Measurements from ENCODE around the gene CYP2R1.
"Not testable (repeated sequence)": the region's sequence is repeated elsewhere in the genome, so short reads cannot be mapped to it uniquely, and the experiment has no call there.

CYP2R1 gene

GRCh38 chr11:14891143-14892035 is 642 bp downstream of the CYP2R1 start:
- TF ChIP-seq, protein P1, sequence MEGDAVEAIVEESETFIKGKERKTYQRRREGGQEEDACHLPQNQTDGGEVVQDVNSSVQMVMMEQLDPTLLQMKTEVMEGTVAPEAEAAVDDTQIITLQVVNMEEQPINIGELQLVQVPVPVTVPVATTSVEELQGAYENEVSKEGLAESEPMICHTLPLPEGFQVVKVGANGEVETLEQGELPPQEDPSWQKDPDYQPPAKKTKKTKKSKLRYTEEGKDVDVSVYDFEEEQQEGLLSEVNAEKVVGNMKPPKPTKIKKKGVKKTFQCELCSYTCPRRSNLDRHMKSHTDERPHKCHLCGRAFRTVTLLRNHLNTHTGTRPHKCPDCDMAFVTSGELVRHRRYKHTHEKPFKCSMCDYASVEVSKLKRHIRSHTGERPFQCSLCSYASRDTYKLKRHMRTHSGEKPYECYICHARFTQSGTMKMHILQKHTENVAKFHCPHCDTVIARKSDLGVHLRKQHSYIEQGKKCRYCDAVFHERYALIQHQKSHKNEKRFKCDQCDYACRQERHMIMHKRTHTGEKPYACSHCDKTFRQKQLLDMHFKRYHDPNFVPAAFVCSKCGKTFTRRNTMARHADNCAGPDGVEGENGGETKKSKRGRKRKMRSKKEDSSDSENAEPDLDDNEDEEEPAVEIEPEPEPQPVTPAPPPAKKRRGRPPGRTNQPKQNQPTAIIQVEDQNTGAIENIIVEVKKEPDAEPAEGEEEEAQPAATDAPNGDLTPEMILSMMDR (conservative IDR thresholded peaks at IDR 0.05; ENCODE audit: low read depth, low read length): no peak
- Histone ChIP-seq H3K9ac (peak overlapping the region; percentile 46; the same call in 1 of the 2 replicates), H3K4me1 (ENCODE audit: low read depth, poor library complexity, severe bottlenecking) (peaks cover 30% of the 10 kb centered on the region), H3K79me2 (ENCODE audit: insufficient read depth, low read depth) (no peaks in the 10 kb centered on the region), H3K36me3 (ENCODE audit: insufficient read depth) (no peaks in the 10 kb centered on the region), H3K27ac (peak overlapping the region; percentile 49), H3K27me3 (ENCODE audit: insufficient read depth, low read depth) (no peaks in the 10 kb centered on the region), H4K20me1 (ENCODE audit: insufficient read depth) (no peaks in the 10 kb centered on the region), H2AFZ (ENCODE audit: low read depth) (peak overlapping the region; percentile 77), H3K4me3 (IDR thresholded peaks at IDR 0.05; ENCODE audit: insufficient read depth, low read depth, low read length) (no peak overlapping the region), H3K4me2 (peak overlapping the region; percentile 64)

- H3K79me2 ChIP-seq (ENCODE audit: insufficient read depth, low read depth): no peaks in the 10 kb centered on the region
- H3K27ac ChIP-seq: no peak overlapping the region
- no peak overlapping the region for H3K4me3 ChIP-seq (IDR thresholded peaks at IDR 0.05; ENCODE audit: insufficient read depth, low read depth, low read length)
- H4K20me1 ChIP-seq (ENCODE audit: insufficient read depth): no peaks in the 10 kb centered on the region
- no peak overlapping the region for H3K4me2 ChIP-seq
- TF ChIP-seq, protein P1 (conservative IDR thresholded peaks at IDR 0.05; ENCODE audit: low read depth, low read length): no peak
- no peaks in the 10 kb centered on the region for H3K27me3 ChIP-seq (ENCODE audit: insufficient read depth, low read depth)
- H2AFZ ChIP-seq (ENCODE audit: low read depth): no peak overlapping the region
- H3K4me1 ChIP-seq (ENCODE audit: low read depth, poor library complexity, severe bottlenecking): peaks cover 12% of the 10 kb centered on the region
- H3K9ac ChIP-seq: no peak overlapping the region
- H3K36me3 ChIP-seq (ENCODE audit: insufficient read depth): no peaks in the 10 kb centered on the region
Measured at GRCh38 chr11:14886513-14886912, 5.5 kb downstream of the CYP2R1 start.

- H3K9ac ChIP-seq: no peak overlapping the region
- H3K27ac ChIP-seq: no peak overlapping the region
- H3K36me3 ChIP-seq (ENCODE audit: insufficient read depth): no peaks in the 10 kb centered on the region
- TF ChIP-seq, protein P1 (conservative IDR thresholded peaks at IDR 0.05; ENCODE audit: low read depth, low read length): no peak
- H3K79me2 ChIP-seq (ENCODE audit: insufficient read depth, low read depth): no peaks in the 10 kb centered on the region
- H3K27me3 ChIP-seq (ENCODE audit: insufficient read depth, low read depth): no peaks in the 10 kb centered on the region
- H2AFZ ChIP-seq (ENCODE audit: low read depth): no peak overlapping the region
- no peak overlapping the region for H3K4me2 ChIP-seq
- H3K4me1 ChIP-seq (ENCODE audit: low read depth, poor library complexity, severe bottlenecking): peaks cover 7% of the 10 kb centered on the region
- no peaks in the 10 kb centered on the region for H4K20me1 ChIP-seq (ENCODE audit: insufficient read depth)
- no peak overlapping the region for H3K4me3 ChIP-seq (IDR thresholded peaks at IDR 0.05; ENCODE audit: insufficient read depth, low read depth, low read length)
Measured at GRCh38 chr11:14884667-14885273, 7.3 kb downstream of the CYP2R1 start.

- H2AFZ ChIP-seq (ENCODE audit: low read depth); H3K27me3 ChIP-seq (ENCODE audit: insufficient read depth, low read depth); H3K4me1 ChIP-seq (ENCODE audit: low read depth, poor library complexity, severe bottlenecking); H3K36me3 ChIP-seq (ENCODE audit: insufficient read depth); H4K20me1 ChIP-seq (ENCODE audit: insufficient read depth); H3K27ac ChIP-seq; H3K4me3 ChIP-seq (IDR thresholded peaks at IDR 0.05; ENCODE audit: insufficient read depth, low read depth, low read length); H3K4me2 ChIP-seq; H3K79me2 ChIP-seq (ENCODE audit: insufficient read depth, low read depth); H3K9ac ChIP-seq: not testable (repeated sequence)
Measured at GRCh38 chr11:14883683-14884082, 8.3 kb downstream of the CYP2R1 start.

- TF ChIP-seq, protein P1 (conservative IDR thresholded peaks at IDR 0.05; ENCODE audit: low read depth, low read length): no peak
- Histone ChIP-seq H3K27me3 (ENCODE audit: insufficient read depth, low read depth) (no peaks in the 10 kb centered on the region), H2AFZ (ENCODE audit: low read depth) (no peak overlapping the region), H3K36me3 (ENCODE audit: insufficient read depth) (no peaks in the 10 kb centered on the region), H3K4me3 (IDR thresholded peaks at IDR 0.05; ENCODE audit: insufficient read depth, low read depth, low read length) (no peak overlapping the region), H3K4me1 (ENCODE audit: low read depth, poor library complexity, severe bottlenecking) (no peaks in the 10 kb centered on the region), H3K9ac (no peak overlapping the region), H3K79me2 (ENCODE audit: insufficient read depth, low read depth) (no peaks in the 10 kb centered on the region), H3K27ac (no peak overlapping the region), H4K20me1 (ENCODE audit: insufficient read depth) (no peaks in the 10 kb centered on the region), H3K4me2 (no peak overlapping the region)
Measured at GRCh38 chr11:14882196-14882595, 9.8 kb downstream of the CYP2R1 start.
